Urinary bladder (tissue), 4 donors: Measurements from ENCODE around the gene ROBO1. TPM values are rescaled to one million over a fixed set of nuclear protein-coding genes. Genes with fewer than 3 reads are reported as not detected.

ENCODE experiments used
- DNase-seq: peaks from one replicate; pipeline ENCODE4 v3.0.0-alpha.2; 2015; ENCODE audit errors: extremely low spot score
- H3K27ac ChIP-seq: one replicate; pipeline ENCODE4 v1.5.1; 2013; ENCODE audit warnings: low read depth, mild to moderate bottlenecking, moderate library complexity
- H3K36me3 ChIP-seq: one replicate; pipeline ENCODE4 v1.6.1; 2013; ENCODE audit warnings: mild to moderate bottlenecking, moderate library complexity; ENCODE audit not compliant: insufficient read depth
- H3K4me1 ChIP-seq: one replicate; pipeline ENCODE4 v1.6.1; 2013; ENCODE audit warnings: mild to moderate bottlenecking, moderate library complexity; ENCODE audit not compliant: insufficient read depth
- H3K4me3 ChIP-seq: one replicate; pipeline ENCODE4 v1.5.1; 2013; ENCODE audit warnings: low read depth, low read length
- WGBS: extraction: QIAGEN DNeasy Blood & Tissue Kit; methylation state at CpG from one replicate; pipeline ENCODE4 v1.1.7; 2013; 5-methylcytosine and 5-hydroxymethylcytosine counted together
- polyA plus RNA-seq: library from polyadenylated mRNA; stranded (reverse); fragments of 200-250 nt; gene quantifications from one replicate; pipeline ENCODE4 v1.2.3, GENCODE V29; 2013
- small RNA-seq: library from RNA; depleted of rRNA; stranded (forward); fragments of <200 nt; gene quantifications from one replicate; pipeline ENCODE3, GENCODE V24; 2014
- total RNA-seq: library from RNA; depleted of rRNA; stranded (reverse); fragments of >200 nt; gene quantifications from one replicate; pipeline ENCODE4 v1.2.3, GENCODE V29; 2014
- donor health status: healthy with polysubstance abuse.
- donor health status: healthy.

Gene ROBO1
- total and polyA plus RNA-seq, 2 donors: 14.0 to 67.0 TPM

DNA sequence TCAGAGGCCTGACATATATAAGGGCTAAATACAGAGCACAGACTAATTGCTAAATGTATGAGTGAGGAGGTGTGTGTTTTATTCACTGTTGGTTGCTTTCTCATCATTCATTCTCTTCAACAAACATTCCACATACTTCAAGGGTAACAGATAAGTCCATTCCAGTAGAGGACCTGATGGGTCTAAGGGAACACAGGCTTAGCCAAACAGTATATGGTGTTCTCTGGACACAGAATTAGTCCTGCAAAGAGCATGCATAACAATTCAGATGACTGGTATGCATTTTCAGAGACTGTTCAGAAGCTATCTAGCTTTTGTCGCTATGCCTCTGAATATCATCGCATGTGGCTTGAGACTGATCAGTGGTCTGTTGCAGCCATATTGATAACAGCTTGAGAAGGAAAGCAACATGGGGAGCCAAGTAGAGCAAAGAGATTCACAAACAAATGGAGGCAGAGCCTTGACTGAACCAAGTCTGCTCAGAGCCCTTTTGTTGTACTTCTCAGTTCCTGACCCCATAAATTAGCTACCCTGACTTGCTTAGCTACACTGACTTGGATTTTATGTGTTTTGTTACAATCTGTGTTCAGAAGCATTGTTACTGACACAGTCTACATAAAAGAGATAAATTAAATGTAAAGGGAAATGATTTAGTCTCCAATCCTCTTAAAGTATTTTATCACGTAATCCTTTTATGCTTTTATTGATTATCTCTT lies 1178.7 kb downstream of the ROBO1 start:
- Histone ChIP-seq H3K27ac (no peak overlapping the region), H3K36me3 (no peaks in the 10 kb centered on the region), H3K4me1 (no peaks in the 10 kb centered on the region), H3K4me3 (no peak overlapping the region)
- DNase-seq: no peak
- WGBS: 89% methylated on average over 3 of the region's 3 CpGs

DNA sequence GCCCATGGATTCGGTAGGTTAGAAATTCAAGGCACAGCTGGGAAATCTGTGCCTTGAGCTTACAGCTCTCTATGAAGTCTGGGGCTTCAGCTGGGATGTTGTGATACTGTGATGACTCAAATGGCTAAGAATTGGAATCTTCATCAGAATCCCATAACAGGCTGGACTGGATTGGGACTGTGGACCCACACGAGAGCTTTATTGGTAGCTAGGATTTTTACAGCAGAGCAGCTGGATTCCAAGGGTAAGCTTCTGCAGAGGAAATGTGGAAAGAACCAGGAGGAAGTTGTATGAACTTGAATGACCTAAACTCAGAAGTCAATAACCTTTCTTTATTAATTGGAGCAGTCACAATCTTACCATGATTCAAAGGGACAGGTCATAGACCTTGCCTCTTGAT lies 1187.1 kb downstream of the ROBO1 start:
- no peak for DNase-seq
- Histone ChIP-seq H3K36me3 (no peaks in the 10 kb centered on the region), H3K4me1 (no peaks in the 10 kb centered on the region), H3K27ac (no peak overlapping the region), H3K4me3 (no peak overlapping the region)
- WGBS: 38% methylated on average over 2 of the region's 2 CpGs

GRCh38 chr3:78571486-78571885 lies 1196.3 kb downstream of the ROBO1 start:
- Histone ChIP-seq H3K4me1 (no peaks in the 10 kb centered on the region), H3K4me3 (no peak overlapping the region), H3K27ac (no peak overlapping the region), H3K36me3 (no peaks in the 10 kb centered on the region)
- WGBS: 87% methylated on average over 1 of the region's 1 CpG
- no peak for DNase-seq

DNA sequence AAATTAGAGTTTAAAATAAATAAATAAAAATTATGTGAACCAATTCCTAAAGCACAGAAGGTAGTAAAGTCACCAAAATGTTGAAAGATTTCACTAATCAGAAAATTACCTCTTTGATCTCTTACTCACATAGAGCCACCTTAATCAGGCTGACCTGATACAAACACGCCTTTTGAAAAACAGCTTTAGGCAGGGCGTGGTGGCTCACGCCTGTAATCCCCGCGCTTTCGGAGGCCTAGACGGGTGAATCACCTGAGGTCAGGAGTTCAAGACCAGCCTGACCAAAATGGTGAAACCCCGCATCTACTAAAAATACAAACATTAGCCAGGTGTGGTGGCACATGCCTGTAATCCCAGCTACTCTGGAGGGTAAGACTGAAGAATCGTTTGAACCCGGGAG lies 1197.3 kb downstream of the ROBO1 start:
- no peak for DNase-seq
- no peaks in the 10 kb centered on the region for H3K4me1 ChIP-seq
- H3K36me3 ChIP-seq: no peaks in the 10 kb centered on the region
- 91% methylated on average over 10 of the region's 10 CpGs for WGBS
- H3K27ac ChIP-seq: no peak overlapping the region
- H3K4me3 ChIP-seq: no peak overlapping the region

DNA sequence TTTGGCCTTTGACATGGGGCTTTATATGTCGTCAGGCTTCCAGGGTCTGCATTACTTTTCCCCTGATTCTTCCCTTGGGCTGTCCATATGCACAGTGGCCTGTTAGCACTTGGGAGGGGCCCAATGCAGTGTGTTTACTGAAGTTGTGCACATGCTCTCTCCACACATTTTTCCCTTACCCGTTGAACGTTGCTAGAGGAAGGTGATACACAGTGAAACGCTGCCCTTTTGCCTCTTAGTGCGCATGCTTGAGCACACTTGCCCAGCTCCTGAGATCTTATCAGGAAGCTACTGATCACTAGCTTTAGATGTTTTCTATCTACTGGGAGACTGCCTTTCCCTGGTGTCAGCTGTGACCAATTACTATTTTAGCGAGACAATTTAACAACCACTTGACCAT lies 1198.0 kb downstream of the ROBO1 start:
- Histone ChIP-seq H3K27ac (no peak overlapping the region), H3K36me3 (no peaks in the 10 kb centered on the region), H3K4me1 (no peaks in the 10 kb centered on the region), H3K4me3 (no peak overlapping the region)
- DNase-seq: no peak
- WGBS: 29% methylated on average over 6 of the region's 6 CpGs

- no peak overlapping the region for H3K27ac ChIP-seq
- no peak for DNase-seq
- 92% methylated on average over 1 of the region's 1 CpG for WGBS
- H3K4me3 ChIP-seq: no peak overlapping the region
- H3K36me3 ChIP-seq: no peaks in the 10 kb centered on the region
- no peaks in the 10 kb centered on the region for H3K4me1 ChIP-seq
Observed at GRCh38 chr3:78565712-78566111, 1202.1 kb downstream of the ROBO1 start.

GRCh38 chr3:78562328-78562727 lies 1205.5 kb downstream of the ROBO1 start:
- H3K36me3 ChIP-seq: no peaks in the 10 kb centered on the region
- no peak overlapping the region for H3K27ac ChIP-seq
- no peak for DNase-seq
- 75% methylated on average over 1 of the region's 1 CpG for WGBS
- H3K4me1 ChIP-seq: no peaks in the 10 kb centered on the region
- H3K4me3 ChIP-seq: no peak overlapping the region

Small RNAs within 50 kb of the gene (small RNA-seq; reads per million reads assigned to genes)
- not detected for gene MIR3923
- gene RN7SL751P: not detected
